ENCODE results near the gene PSMD5. TPM values are rescaled to one million over a fixed set of nuclear protein-coding genes. Genes with fewer than 3 reads are reported as not detected.

Gene PSMD5
- total and polyA plus RNA-seq, 4 donors = 17.4 to 44.8 (median 33.0) TPM

GRCh38 chr9:120869360-120869687, 26.6 kb upstream of the PSMD5 start:
- Histone ChIP-seq H3K9me3 (ENCODE audit: control insufficient read depth, low read length) (no peaks in the 10 kb centered on the region), H3K4me3 (ENCODE audit: low read length in 2 of 2) (peak overlapping the region in 1 of 2 donors; percentile 56), H3K4me1 (ENCODE audit: control insufficient read depth in 1 of 2, insufficient read depth in 2 of 2, low read length in 2 of 2) (no peaks in the 10 kb centered on the region), H3K27ac (ENCODE audit: low read depth in 1 of 2, low read length in 2 of 2) (peak overlapping the region in 1 of 2 donors; percentile 64), H3K36me3 (ENCODE audit: control insufficient read depth in 1 of 2, insufficient read depth in 2 of 2, low read length in 1 of 2) (peaks cover 0 to 6% of the 10 kb centered on the region in 2 donors), H3K27me3 (ENCODE audit: control insufficient read depth in 1 of 2, insufficient read depth in 2 of 2, low read length in 1 of 2) (no peaks in the 10 kb centered on the region)
- 29 to 33% methylated on average over 10 of the region's 10 CpGs for WGBS, 2 donors
- intact Hi-C loops (cut with DNase I) = loop anchor here in 1 of 2 donors (5.0 kb wide), 2 partner anchors 68 to 203 kb away; partner anchors contain the start of gene CNTRL
- ATAC-seq (ENCODE audit: low FRiP score) = no peak
- no peak for DNase-seq

GRCh38 chr9:120868676-120869359, 26.1 kb upstream of the PSMD5 start:
- no peaks in the 10 kb centered on the region for H3K27me3 ChIP-seq (ENCODE audit: control insufficient read depth in 1 of 2, insufficient read depth in 2 of 2, low read length in 1 of 2)
- peak overlapping the region in 1 of 2 donors; percentile 56 for H3K4me3 ChIP-seq (ENCODE audit: low read length in 2 of 2)
- no peaks in the 10 kb centered on the region for H3K9me3 ChIP-seq (ENCODE audit: control insufficient read depth, low read length)
- ATAC-seq (ENCODE audit: low FRiP score) (peak; percentile 97), DNase-seq (peak; percentile 98 to 99)
- WGBS, 2 donors = 4 to 5% methylated on average over 44 to 52 of the region's 52 CpGs
- intact Hi-C loops (cut with DNase I) = loop anchor here in 1 of 2 donors (5.0 kb wide), 2 partner anchors 68 to 203 kb away; partner anchors contain the start of gene CNTRL
- no peaks in the 10 kb centered on the region for H3K4me1 ChIP-seq (ENCODE audit: control insufficient read depth in 1 of 2, insufficient read depth in 2 of 2, low read length in 2 of 2)
- H3K27ac ChIP-seq (ENCODE audit: low read depth in 1 of 2, low read length in 2 of 2) = peak overlapping the region in 1 of 2 donors; percentile 58
- H3K36me3 ChIP-seq (ENCODE audit: control insufficient read depth in 1 of 2, insufficient read depth in 2 of 2, low read length in 1 of 2) = peaks cover 0 to 4% of the 10 kb centered on the region in 2 donors

- intact Hi-C loops (cut with DNase I) = loop anchor here in 1 of 2 donors (5.0 kb wide), 2 partner anchors 69 to 204 kb away; partner anchors contain the start of gene CNTRL
- no peak for ATAC-seq (ENCODE audit: low FRiP score)
- Histone ChIP-seq H3K27me3 (ENCODE audit: control insufficient read depth in 1 of 2, insufficient read depth in 2 of 2, low read length in 1 of 2) (no peaks in the 10 kb centered on the region), H3K36me3 (ENCODE audit: control insufficient read depth in 1 of 2, insufficient read depth in 2 of 2, low read length in 1 of 2) (peaks cover 0 to 2% of the 10 kb centered on the region in 2 donors), H3K4me1 (ENCODE audit: control insufficient read depth in 1 of 2, insufficient read depth in 2 of 2, low read length in 2 of 2) (no peaks in the 10 kb centered on the region), H3K27ac (ENCODE audit: low read depth in 1 of 2, low read length in 2 of 2) (peak overlapping the region in 1 of 2 donors; percentile 49), H3K4me3 (ENCODE audit: low read length in 2 of 2) (peak overlapping the region in 1 of 2 donors; percentile 35), H3K9me3 (ENCODE audit: control insufficient read depth, low read length) (no peaks in the 10 kb centered on the region)
- WGBS, 2 donors = 16% methylated on average over 11 of the region's 11 CpGs
- no peak for DNase-seq
Observed at GRCh38 chr9:120868339-120868675, 25.6 kb upstream of the PSMD5 start.

- Histone ChIP-seq H3K4me3 (ENCODE audit: low read length in 2 of 2) (no peak overlapping the region), H3K4me1 (ENCODE audit: control insufficient read depth in 1 of 2, insufficient read depth in 2 of 2, low read length in 2 of 2) (no peaks in the 10 kb centered on the region), H3K27me3 (ENCODE audit: control insufficient read depth in 1 of 2, insufficient read depth in 2 of 2, low read length in 1 of 2) (no peaks in the 10 kb centered on the region), H3K9me3 (ENCODE audit: control insufficient read depth, low read length) (no peaks in the 10 kb centered on the region), H3K27ac (ENCODE audit: low read depth in 1 of 2, low read length in 2 of 2) (peak overlapping the region in 1 of 2 donors; percentile 13), H3K36me3 (ENCODE audit: control insufficient read depth in 1 of 2, insufficient read depth in 2 of 2, low read length in 1 of 2) (no peaks in the 10 kb centered on the region)
- intact Hi-C loops (cut with DNase I) = loop anchor here in 1 of 2 donors (5.0 kb wide), 2 partner anchors 69 to 204 kb away; partner anchors contain the start of gene CNTRL
- peak in 1 of 2 donors; percentile 74 for DNase-seq
- ATAC-seq (ENCODE audit: low FRiP score) = no peak
- WGBS, 2 donors = 81 to 87% methylated on average over 15 of the region's 15 CpGs
Observed at GRCh38 chr9:120867676-120868338, 25.1 kb upstream of the PSMD5 start.

GRCh38 chr9:120866651-120867050, 23.9 kb upstream of the PSMD5 start:
- WGBS, 2 donors = 87% methylated on average over 6 of the region's 6 CpGs
- no peak overlapping the region for H3K27ac ChIP-seq (ENCODE audit: low read depth in 1 of 2, low read length in 2 of 2)
- H3K27me3 ChIP-seq (ENCODE audit: control insufficient read depth in 1 of 2, insufficient read depth in 2 of 2, low read length in 1 of 2) = no peaks in the 10 kb centered on the region
- H3K4me3 ChIP-seq (ENCODE audit: low read length in 2 of 2) = no peak overlapping the region
- no peak for DNase-seq
- H3K9me3 ChIP-seq (ENCODE audit: control insufficient read depth, low read length) = no peaks in the 10 kb centered on the region
- ATAC-seq (ENCODE audit: low FRiP score) = no peak
- no peaks in the 10 kb centered on the region for H3K4me1 ChIP-seq (ENCODE audit: control insufficient read depth in 1 of 2, insufficient read depth in 2 of 2, low read length in 2 of 2)
- intact Hi-C loops (cut with DNase I) = loop anchor here in 1 of 2 donors (5.0 kb wide), 2 partner anchors 71 to 206 kb away; partner anchors contain the start of gene CNTRL
- peaks cover 0 to 1% of the 10 kb centered on the region in 2 donors for H3K36me3 ChIP-seq (ENCODE audit: control insufficient read depth in 1 of 2, insufficient read depth in 2 of 2, low read length in 1 of 2)

- Histone ChIP-seq H3K4me3 (ENCODE audit: low read length in 2 of 2) (no peak overlapping the region), H3K36me3 (ENCODE audit: control insufficient read depth in 1 of 2, insufficient read depth in 2 of 2, low read length in 1 of 2) (peaks cover 0 to 2% of the 10 kb centered on the region in 2 donors), H3K27me3 (ENCODE audit: control insufficient read depth in 1 of 2, insufficient read depth in 2 of 2, low read length in 1 of 2) (no peaks in the 10 kb centered on the region), H3K27ac (ENCODE audit: low read depth in 1 of 2, low read length in 2 of 2) (no peak overlapping the region), H3K4me1 (ENCODE audit: control insufficient read depth in 1 of 2, insufficient read depth in 2 of 2, low read length in 2 of 2) (no peaks in the 10 kb centered on the region), H3K9me3 (ENCODE audit: control insufficient read depth, low read length) (no peaks in the 10 kb centered on the region)
- intact Hi-C loops (cut with DNase I) = loop anchor here in 1 of 2 donors (5.0 kb wide), 2 partner anchors 71 to 206 kb away; partner anchors contain the start of gene CNTRL
- 42 to 45% methylated on average over 5 of the region's 5 CpGs for WGBS, 2 donors
- ATAC-seq (ENCODE audit: low FRiP score) (no peak), DNase-seq (no peak)
Observed at GRCh38 chr9:120865809-120866208, 23.1 kb upstream of the PSMD5 start.

GRCh38 chr9:120865176-120865575, 22.5 kb upstream of the PSMD5 start:
- DNase-seq (no peak), ATAC-seq (ENCODE audit: low FRiP score) (no peak)
- intact Hi-C loops (cut with DNase I) = loop anchor here in 1 of 2 donors (5.0 kb wide), 2 partner anchors 72 to 207 kb away; partner anchors contain the start of gene CNTRL
- Histone ChIP-seq H3K9me3 (ENCODE audit: control insufficient read depth, low read length) (no peaks in the 10 kb centered on the region), H3K36me3 (ENCODE audit: control insufficient read depth in 1 of 2, insufficient read depth in 2 of 2, low read length in 1 of 2) (peaks cover 0 to 4% of the 10 kb centered on the region in 2 donors), H3K27ac (ENCODE audit: low read depth in 1 of 2, low read length in 2 of 2) (no peak overlapping the region), H3K27me3 (ENCODE audit: control insufficient read depth in 1 of 2, insufficient read depth in 2 of 2, low read length in 1 of 2) (no peaks in the 10 kb centered on the region), H3K4me3 (ENCODE audit: low read length in 2 of 2) (no peak overlapping the region), H3K4me1 (ENCODE audit: control insufficient read depth in 1 of 2, insufficient read depth in 2 of 2, low read length in 2 of 2) (no peaks in the 10 kb centered on the region)
- WGBS, 2 donors = 44 to 56% methylated on average over 5 of the region's 5 CpGs

GRCh38 chr9:120864719-120865118, 22.0 kb upstream of the PSMD5 start:
- no peak for DNase-seq
- no peaks in the 10 kb centered on the region for H3K9me3 ChIP-seq (ENCODE audit: control insufficient read depth, low read length)
- WGBS, 2 donors = 86 to 89% methylated on average over 5 of the region's 5 CpGs
- no peak overlapping the region for H3K27ac ChIP-seq (ENCODE audit: low read depth in 1 of 2, low read length in 2 of 2)
- ATAC-seq (ENCODE audit: low FRiP score) = no peak
- H3K36me3 ChIP-seq (ENCODE audit: control insufficient read depth in 1 of 2, insufficient read depth in 2 of 2, low read length in 1 of 2) = peaks cover 0 to 4% of the 10 kb centered on the region in 2 donors
- H3K27me3 ChIP-seq (ENCODE audit: control insufficient read depth in 1 of 2, insufficient read depth in 2 of 2, low read length in 1 of 2) = no peaks in the 10 kb centered on the region
- intact Hi-C loops (cut with DNase I) = loop anchor here in 1 of 2 donors (5.0 kb wide), 2 partner anchors 73 to 208 kb away; partner anchors contain the start of gene CNTRL
- H3K4me3 ChIP-seq (ENCODE audit: low read length in 2 of 2) = no peak overlapping the region
- H3K4me1 ChIP-seq (ENCODE audit: control insufficient read depth in 1 of 2, insufficient read depth in 2 of 2, low read length in 2 of 2) = no peaks in the 10 kb centered on the region

Data from aorta (tissue), 5 donors.